GM19468 (cell line): ENCODE data around the gene HDDC2.

ENCODE experiments used
- ATAC-seq: cut with Tn5 transposase; IDR thresholded peaks from one replicate; pipeline ENCODE4 v1.9.1; 2021; ENCODE audit warnings: mild to moderate bottlenecking, moderate library complexity, moderate number of reproducible peaks; ENCODE audit not compliant: unreplicated experiment; ENCODE audit errors: extremely low read depth

HDDC2 gene

GRCh38 chr6:125245523-125246264, 56.1 kb downstream of the HDDC2 start:
- ATAC-seq = no peak

- no peak for ATAC-seq
Observed at GRCh38 chr6:125245109-125245508, 56.7 kb downstream of the HDDC2 start.

GRCh38 chr6:125237764-125238163, 64.0 kb downstream of the HDDC2 start:
- no peak for ATAC-seq

- ATAC-seq = no peak
Observed at GRCh38 chr6:125236536-125237327, 65.0 kb downstream of the HDDC2 start.

- ATAC-seq = no peak
Observed at GRCh38 chr6:125233202-125233601, 68.6 kb downstream of the HDDC2 start.

GRCh38 chr6:125232466-125232865, 69.3 kb downstream of the HDDC2 start:
- ATAC-seq = no peak

GRCh38 chr6:125231574-125232343, 70.0 kb downstream of the HDDC2 start:
- no peak for ATAC-seq

- ATAC-seq = no peak
Observed at GRCh38 chr6:125231133-125231532, 70.6 kb downstream of the HDDC2 start.

- ATAC-seq = no peak
Observed at GRCh38 chr6:125230674-125231073, 71.1 kb downstream of the HDDC2 start.

- ATAC-seq = no peak
Observed at GRCh38 chr6:125228981-125229479, 72.7 kb downstream of the HDDC2 start.

GRCh38 chr6:125227244-125227643, 74.5 kb downstream of the HDDC2 start:
- ATAC-seq = no peak
